HG03135 (cell line): ENCODE data around the gene BOC.

Experiments used
- ATAC-seq: cut with Tn5 transposase; IDR thresholded peaks from one replicate; pipeline ENCODE4 v1.9.1; 2021; ENCODE audit warnings: mild to moderate bottlenecking, moderate library complexity; ENCODE audit not compliant: unreplicated experiment

The BOC gene

GRCh38 chr3:113185194-113185835 lies 26.0 kb upstream of the BOC start:
- ATAC-seq = no peak

GRCh38 chr3:113186566-113186965 lies 24.8 kb upstream of the BOC start:
- ATAC-seq = no peak

GRCh38 chr3:113193288-113193687 lies 18.1 kb upstream of the BOC start:
- ATAC-seq = no peak

GRCh38 chr3:113193719-113194118 lies 17.6 kb upstream of the BOC start:
- ATAC-seq = no peak

GRCh38 chr3:113194823-113195401 lies 16.4 kb upstream of the BOC start:
- ATAC-seq = no peak

- no peak for ATAC-seq
Observed at GRCh38 chr3:113200351-113200750, 11.0 kb upstream of the BOC start.

GRCh38 chr3:113200946-113201345 lies 10.4 kb upstream of the BOC start:
- no peak for ATAC-seq

- ATAC-seq = no peak
Observed at GRCh38 chr3:113204371-113204770, 7.0 kb upstream of the BOC start.

- no peak for ATAC-seq
Observed at GRCh38 chr3:113205481-113205880, 5.9 kb upstream of the BOC start.

- ATAC-seq = no peak
Observed at GRCh38 chr3:113210604-113211329, 590 bp upstream of the BOC start.

- no peak for ATAC-seq
Observed at GRCh38 chr3:113212150-113212843, 940 bp downstream of the BOC start.

GRCh38 chr3:113212844-113213375 lies 1.6 kb downstream of the BOC start:
- no peak for ATAC-seq

- no peak for ATAC-seq
Observed at GRCh38 chr3:113213896-113214587, 2.7 kb downstream of the BOC start.

- no peak for ATAC-seq
Observed at GRCh38 chr3:113214917-113215595, 3.7 kb downstream of the BOC start.

GRCh38 chr3:113216393-113216792 lies 5.0 kb downstream of the BOC start:
- no peak for ATAC-seq

- no peak for ATAC-seq
Observed at GRCh38 chr3:113218011-113218680, 6.8 kb downstream of the BOC start.

- ATAC-seq = no peak
Observed at GRCh38 chr3:113218681-113219045, 7.3 kb downstream of the BOC start.

GRCh38 chr3:113219605-113220300 lies 8.4 kb downstream of the BOC start:
- no peak for ATAC-seq

GRCh38 chr3:113220721-113221120 lies 9.4 kb downstream of the BOC start:
- no peak for ATAC-seq
